NCI-H460 (cell line): Measurements from ENCODE around the gene GPR82. TPM values are rescaled to one million over a fixed set of nuclear protein-coding genes. Genes with fewer than 3 reads are reported as not detected.
"Not testable (repeated sequence)": the region's sequence is repeated elsewhere in the genome, so short reads cannot be mapped to it uniquely, and the experiment has no call there.

Experiments
- DNase-seq: peaks from one replicate; pipeline ENCODE4 v3.0.0-alpha.2; 2016; ENCODE audit warnings: low read depth; ENCODE audit errors: extremely low read depth
- total RNA-seq: library from RNA; depleted of rRNA; stranded (reverse); fragments of >200 nt; shearing (Covaris generic); gene quantifications from 2 replicates; pipeline ENCODE4 v1.2.3, GENCODE V29; 2014

GPR82 gene
- total RNA-seq, 1 experiment from 2014 or later: not detected

- DNase-seq: no peak
Measured at GRCh38 chrX:41716767-41717473, 7.1 kb upstream of the GPR82 start.

DNA sequence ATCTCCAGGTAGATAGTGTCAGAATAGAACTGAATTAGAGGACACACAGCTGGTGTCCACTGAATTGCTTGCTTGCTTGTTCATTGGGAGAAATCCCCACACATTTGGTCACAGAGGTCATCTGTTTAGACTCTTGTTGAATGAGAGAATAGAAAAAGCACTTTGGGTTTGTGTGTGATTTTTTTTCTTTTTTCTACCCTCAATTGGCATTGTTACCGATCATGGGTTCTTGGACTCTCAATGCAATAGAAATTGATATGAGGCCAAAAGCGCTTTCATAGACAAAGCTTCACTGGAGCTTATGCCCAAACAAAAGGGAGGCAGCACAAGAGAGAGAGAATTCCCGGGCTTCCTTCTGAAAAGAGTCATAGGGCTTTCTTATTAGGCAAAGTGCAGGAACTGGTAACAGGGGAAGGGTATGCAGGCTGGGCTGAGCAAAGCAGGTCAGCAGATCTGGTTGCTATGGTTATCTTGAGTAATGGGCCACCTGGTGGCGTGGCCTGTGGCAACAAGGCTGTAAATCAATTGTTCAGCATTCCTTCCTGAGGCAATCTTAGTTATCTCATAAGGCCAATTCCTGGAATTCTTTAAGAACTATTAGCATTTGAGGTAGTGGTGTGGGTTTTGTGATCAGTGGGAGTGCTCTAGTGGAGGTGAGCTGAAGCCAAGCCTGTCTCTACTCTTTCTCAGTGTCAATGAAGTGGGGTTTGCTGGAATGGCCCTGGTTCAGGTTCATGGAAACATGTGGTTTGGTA, 5.3 kb upstream of the GPR82 start:
- no peak for DNase-seq

DNA sequence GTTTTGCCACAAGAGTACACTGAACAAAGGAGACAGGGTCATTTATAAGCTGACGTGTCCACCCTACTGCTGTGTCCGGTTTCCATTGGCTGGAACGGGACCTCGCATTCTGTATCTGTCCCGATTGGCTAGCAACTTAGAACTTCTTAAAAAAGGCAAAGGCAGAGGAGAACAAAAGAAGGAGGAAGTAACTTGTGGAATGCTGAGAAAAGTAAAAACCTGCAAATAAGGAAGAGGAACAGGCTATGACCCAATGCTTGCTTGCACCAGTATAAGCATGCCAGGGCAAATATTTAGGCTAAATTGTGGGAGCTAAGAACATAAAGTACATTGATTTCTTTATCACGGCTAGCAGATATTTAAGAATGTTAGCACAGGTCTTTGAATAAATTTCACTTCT, 4.4 kb upstream of the GPR82 start:
- not testable (repeated sequence) for DNase-seq

GRCh38 chrX:41720125-41720779, 3.7 kb upstream of the GPR82 start:
- DNase-seq: no peak

GRCh38 chrX:41721590-41721989, 2.4 kb upstream of the GPR82 start:
- DNase-seq: no peak

DNA sequence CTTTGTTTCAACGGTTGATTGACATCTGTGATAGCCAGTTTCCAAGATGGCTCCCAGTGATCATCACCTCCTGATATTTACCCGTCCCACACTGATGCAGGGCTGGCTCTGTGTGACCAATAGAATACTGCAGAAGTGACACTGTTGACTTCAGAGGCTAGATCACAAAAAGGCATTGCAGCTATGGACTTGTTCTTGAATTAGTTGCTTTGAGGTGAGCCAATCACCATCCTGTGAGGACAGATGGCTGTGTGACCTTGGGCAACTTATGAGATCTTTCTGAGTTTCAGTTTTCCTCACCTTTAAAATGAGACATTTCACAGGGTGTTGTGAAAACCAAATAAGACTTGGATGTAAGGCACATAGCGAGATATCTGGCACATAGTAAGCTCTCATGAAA, 1.8 kb upstream of the GPR82 start:
- DNase-seq: no peak

DNA sequence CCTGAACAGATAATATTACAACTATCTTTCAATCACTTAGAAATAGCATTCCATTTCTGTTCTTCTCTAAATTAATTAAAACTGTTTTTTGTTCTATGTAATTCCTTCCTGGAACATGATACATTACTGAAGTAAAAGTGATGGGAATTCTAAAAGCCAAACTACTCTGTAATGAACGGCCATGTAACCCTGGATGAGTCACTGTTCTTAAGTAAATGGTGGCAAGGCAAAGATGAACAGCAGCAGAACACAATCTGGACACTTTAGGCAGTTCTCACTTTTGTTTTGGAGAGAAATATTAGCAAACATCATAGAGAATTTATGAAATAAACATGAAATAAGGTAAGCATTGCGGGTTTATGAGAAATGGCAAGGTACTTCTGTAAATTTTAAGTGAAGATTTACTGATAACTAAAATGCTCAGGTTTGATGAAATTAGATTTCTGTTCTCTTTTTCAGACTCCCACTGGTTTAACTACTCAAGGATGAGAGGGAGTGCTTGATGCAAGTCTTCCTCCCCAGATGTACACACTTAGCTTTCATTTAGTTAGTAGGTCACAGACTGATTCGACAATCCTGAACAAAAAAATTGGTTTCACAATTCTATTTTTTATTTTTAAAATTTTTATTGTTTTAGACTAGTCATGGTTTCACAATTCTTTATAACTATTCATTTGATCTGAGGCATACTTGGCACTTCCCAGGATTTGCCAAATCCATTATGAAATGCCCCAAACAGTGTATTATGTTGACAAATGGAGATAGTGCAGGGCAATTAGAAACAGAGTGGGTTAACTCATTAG, 964 bp upstream of the GPR82 start:
- no peak for DNase-seq

DNA sequence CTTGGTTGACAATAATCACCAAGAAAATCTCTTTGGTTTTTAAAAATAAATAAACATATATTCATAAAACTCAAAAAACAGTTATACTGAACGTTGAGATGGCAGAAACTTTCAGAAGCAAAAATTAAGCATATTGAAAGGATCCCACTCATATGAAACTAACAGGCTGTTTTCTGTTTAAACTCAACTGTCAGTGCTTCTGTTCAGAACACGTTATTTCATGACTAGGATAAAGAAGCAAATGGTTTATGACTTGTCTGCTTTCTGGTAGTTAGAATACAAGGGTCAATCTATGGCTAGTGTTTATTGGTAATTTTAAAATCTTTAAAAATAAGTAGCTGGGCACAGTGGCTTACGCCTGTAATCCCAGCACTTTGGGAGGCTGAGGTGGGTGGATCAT, 4.1 kb downstream of the GPR82 start:
- DNase-seq: no peak

- DNase-seq: no peak
Measured at GRCh38 chrX:41730081-41730480, 6.1 kb downstream of the GPR82 start.

- DNase-seq: no peak
Measured at GRCh38 chrX:41732260-41732659, 8.3 kb downstream of the GPR82 start.

DNA sequence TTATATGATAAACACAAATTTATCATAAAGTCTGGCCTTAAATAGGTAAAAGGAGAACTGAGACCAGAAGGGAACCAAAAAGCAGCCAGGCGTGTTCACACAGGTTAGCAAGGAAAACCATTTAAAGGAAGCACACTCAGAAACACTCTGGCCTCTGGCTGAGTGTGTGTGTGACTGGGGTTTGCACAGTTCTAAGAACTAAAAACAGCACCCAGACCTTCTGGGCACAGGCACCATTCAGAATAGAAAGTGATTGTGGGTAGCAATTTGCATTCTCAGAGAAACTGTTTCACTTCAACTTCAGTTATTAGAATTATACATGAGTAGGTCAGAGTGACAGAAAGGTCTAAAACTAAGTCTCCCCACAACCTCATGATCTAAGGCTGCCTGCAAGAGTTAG, 10.0 kb downstream of the GPR82 start:
- DNase-seq: no peak

GRCh38 chrX:41734530-41734929, 10.5 kb downstream of the GPR82 start:
- DNase-seq: peak; percentile 4

DNA sequence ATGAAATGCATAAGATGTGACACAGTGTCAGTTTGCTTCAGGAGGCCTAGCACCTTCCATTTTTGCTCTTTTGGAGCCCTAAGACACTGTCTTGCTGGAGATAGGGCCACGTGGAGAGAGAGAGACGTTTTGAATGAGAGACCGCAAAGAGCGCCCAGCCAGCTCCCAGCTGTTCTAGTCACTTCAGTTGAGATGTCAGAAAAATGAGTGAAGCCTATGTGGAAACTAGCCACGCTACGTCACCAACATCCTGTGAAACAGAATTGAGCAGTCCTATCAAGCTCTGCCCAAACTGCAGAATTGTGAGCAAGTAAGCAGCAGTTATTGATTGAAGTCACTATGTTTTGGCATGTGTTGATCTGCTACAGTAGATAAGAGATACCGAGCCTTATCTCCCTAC, 13.1 kb downstream of the GPR82 start:
- DNase-seq: no peak

DNA sequence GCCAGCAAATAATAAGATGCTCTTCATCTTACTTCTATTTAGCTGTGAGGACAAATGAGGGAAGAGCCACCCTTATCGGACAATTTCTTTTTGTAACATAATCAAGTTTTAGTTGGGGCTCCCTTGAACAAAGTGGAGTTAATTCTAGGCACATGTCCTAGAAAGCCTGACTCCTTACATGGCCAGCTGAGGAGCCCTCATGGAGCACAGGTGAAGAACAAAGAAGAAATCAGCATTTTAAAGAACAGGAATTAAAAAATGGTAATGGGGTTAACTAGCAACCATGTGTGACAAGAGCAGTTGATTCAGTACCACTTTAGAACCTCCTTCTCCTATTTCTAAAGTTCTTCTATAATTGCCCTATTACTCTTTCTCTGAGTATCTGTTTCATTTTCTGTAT, 15.9 kb downstream of the GPR82 start:
- no peak for DNase-seq

- DNase-seq: no peak
Measured at GRCh38 chrX:41750716-41751115, 26.7 kb downstream of the GPR82 start.

- no peak for DNase-seq
Measured at GRCh38 chrX:41758401-41758800, 34.4 kb downstream of the GPR82 start.

GRCh38 chrX:41759817-41760216, 35.8 kb downstream of the GPR82 start:
- DNase-seq: peak; percentile 40

DNA sequence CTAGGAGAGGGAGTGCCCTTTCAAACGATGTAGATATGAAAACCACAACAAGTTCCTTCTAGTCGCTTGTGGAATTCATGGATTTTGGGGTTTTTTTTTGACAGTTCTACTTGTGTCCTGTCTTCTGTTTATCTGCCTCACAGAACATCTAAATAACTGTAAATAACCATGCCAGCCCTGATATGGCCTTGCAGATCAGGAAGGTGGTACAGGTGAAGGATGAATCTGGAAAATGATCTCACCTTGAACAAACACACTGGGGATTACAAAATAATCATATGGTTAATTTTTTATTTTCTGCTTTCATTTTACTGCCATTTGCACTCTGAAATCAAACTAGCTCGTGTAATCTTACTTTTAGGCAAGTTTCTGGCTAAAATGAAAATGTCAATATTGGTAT, 37.2 kb downstream of the GPR82 start:
- no peak for DNase-seq

- no peak for DNase-seq
Measured at GRCh38 chrX:41761702-41762101, 37.7 kb downstream of the GPR82 start.

GRCh38 chrX:41779030-41779564, 55.1 kb downstream of the GPR82 start:
- DNase-seq: peak; percentile 26
